PC-3 (cell line): ENCODE data around the gene FBXO17. TPM values are rescaled to one million over a fixed set of nuclear protein-coding genes. Genes with fewer than 3 reads are reported as not detected.

Experiments
- ATAC-seq: fragments of 200-7000 bp; cut with Tn5 transposase; 2 replicates; pipeline ENCODE4 v1.9.1; 2020; ENCODE audit warnings: mild to moderate bottlenecking, moderate library complexity
- BruUV-seq: library from RNA; stranded (reverse); fragments of 400-500 nt; replicated peaks from 2 replicates; lab custom pipeline; 2021; lab: Mats Ljungman, UMichigan
- CTCF ChIA-PET: fragments of 300-600 bp; sonication (Branson Sonifier 250); formaldehyde crosslinking; loops from one replicate; lab custom pipeline; 2022; ENCODE audit warnings: antibody characterized with exemption; lab: Charles Lee
- POLR2A ChIA-PET: fragments of 300-600 bp; sonication (Branson Sonifier 250); formaldehyde crosslinking; loops from one replicate; lab custom pipeline; 2022; ENCODE audit warnings: antibody characterized with exemption; ENCODE audit not compliant: unreplicated experiment; lab: Charles Lee
- DNase-seq: peaks from one replicate; pipeline ENCODE4 v3.0.0-alpha.2; 2015
- H2AFZ ChIP-seq: fragments of 300-600 bp; sonication (generic); 2 replicates; pipeline ENCODE4 v1.6.0; 2016; ENCODE audit warnings: antibody characterized with exemption, low read length
- H3F3A ChIP-seq: fragments of 300-600 bp; sonication (generic); one replicate; pipeline ENCODE4 v1.6.0; 2017; ENCODE audit warnings: antibody characterized with exemption, low read length, control low read depth, mild to moderate bottlenecking; ENCODE audit not compliant: unreplicated experiment
- H3K27ac ChIP-seq: fragments of 300-600 bp; sonication (generic); 2 replicates; pipeline ENCODE4 v1.5.1; 2016; ENCODE audit warnings: mild to moderate bottlenecking, low read length
- H3K27me3 ChIP-seq: fragments of 300-600 bp; sonication (generic); 2 replicates; pipeline ENCODE4 v1.6.1; 2016; ENCODE audit warnings: low read length, mixed read lengths
- H3K36me3 ChIP-seq: fragments of 300-600 bp; sonication (generic); 2 replicates; pipeline ENCODE4 v1.6.1; 2016; ENCODE audit warnings: low read depth, mixed run types, low read length, mixed read lengths
- H3K4me1 ChIP-seq: fragments of 300-600 bp; sonication (generic); 2 replicates; pipeline ENCODE4 v1.5.1; 2016; ENCODE audit warnings: low read length; ENCODE audit not compliant: insufficient read depth
- H3K4me2 ChIP-seq: fragments of 300-600 bp; sonication (generic); 2 replicates; pipeline ENCODE4 v1.6.0; 2016; ENCODE audit warnings: low read length
- H3K4me3 ChIP-seq: fragments of 300-600 bp; sonication (generic); 2 replicates; pipeline ENCODE4 v1.5.1; 2016; ENCODE audit warnings: mild to moderate bottlenecking, low read length, mixed read lengths
- H3K79me2 ChIP-seq: fragments of 300-600 bp; sonication (generic); 2 replicates; pipeline ENCODE4 v1.6.1; 2017; ENCODE audit warnings: low read length, mixed read lengths
- H3K9ac ChIP-seq: fragments of 300-600 bp; sonication (generic); 2 replicates; pipeline ENCODE4 v1.6.0; 2016; ENCODE audit warnings: mild to moderate bottlenecking, low read length
- H3K9me2 ChIP-seq: fragments of 300-600 bp; sonication (generic); replicated peaks from 2 replicates; pipeline ENCODE4 v1.6.1; 2016; ENCODE audit warnings: mixed run types, low read length, mixed read lengths
- H3K9me3 ChIP-seq: fragments of 300-600 bp; sonication (generic); 2 replicates; pipeline ENCODE4 v1.6.1; 2016; ENCODE audit warnings: low read length, mixed read lengths
- H4K20me1 ChIP-seq: fragments of 300-600 bp; sonication (generic); 2 replicates; pipeline ENCODE4 v1.6.1; 2016; ENCODE audit warnings: low read length, mixed read lengths
- EZH2 ChIP-seq: fragments of 300-600 bp; sonication (generic); IDR thresholded peaks from one replicate; pipeline ENCODE4 v1.6.1; 2017; ENCODE audit warnings: antibody characterized with exemption, mild to moderate bottlenecking, low read length; ENCODE audit not compliant: unreplicated experiment
- EZH2phosphoT487 ChIP-seq: fragments of 300-600 bp; sonication (generic); IDR thresholded peaks from 2 replicates; pipeline ENCODE4 v1.6.1; 2018; ENCODE audit warnings: mild to moderate bottlenecking, antibody characterized with exemption, low read length, borderline replicate concordance
- intact Hi-C: fragments of 100-400 bp; cut with micrococcal nuclease; formaldehyde crosslinking; loops from 2 replicates; pipeline ENCODE4 v1.9.0; 2023
- total RNA-seq: library from RNA; depleted of rRNA; stranded (reverse); fragments of >200 nt; gene quantifications from 2 replicates; pipeline ENCODE4 v1.2.3, GENCODE V29; 2014
- TF ChIP-seq, protein P1 (sequence below): fragments of 300-600 bp; sonication (generic); conservative IDR thresholded peaks from 2 replicates; pipeline ENCODE4 v1.5.1; 2017; ENCODE audit warnings: antibody characterized with exemption, low read depth, mild to moderate bottlenecking, low read length

The FBXO17 gene
- total RNA-seq, 1 experiment from 2014 or later, result not detected

DNA sequence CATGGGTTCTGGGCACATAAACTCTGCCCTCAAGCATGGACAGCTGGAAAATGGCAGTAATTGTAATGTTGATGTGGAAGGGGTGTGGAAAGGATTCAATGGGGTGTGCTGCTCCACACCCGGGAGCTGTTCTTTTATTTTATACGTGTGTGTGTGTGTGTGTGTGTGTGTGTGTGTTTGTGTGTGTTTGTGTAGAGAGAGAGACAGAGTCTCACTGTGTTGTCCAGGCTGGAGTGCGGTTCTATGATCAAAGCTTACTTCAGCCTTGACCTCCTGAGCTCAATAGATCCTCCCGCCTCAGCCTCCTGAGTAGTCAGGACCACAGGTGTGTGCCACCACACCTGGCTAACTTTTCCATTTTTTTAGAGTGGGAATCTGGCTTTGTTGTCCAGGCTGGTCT, 42.0 kb downstream of the FBXO17 start:
- Histone ChIP-seq H3K4me1 (no peaks in the 10 kb centered on the region; the same call in 1 of the 2 replicates), H3K27me3 (no peaks in the 10 kb centered on the region), H3F3A (no peaks in the 10 kb centered on the region), H3K36me3 (peaks cover 15% of the 10 kb centered on the region), H3K9ac (no peak overlapping the region), H3K79me2 (peaks cover 39% of the 10 kb centered on the region), H3K27ac (no peak overlapping the region), H4K20me1 (no peaks in the 10 kb centered on the region), H3K4me3 (no peak overlapping the region), H3K9me3 (no peaks in the 10 kb centered on the region), H3K9me2 (no peaks in the 10 kb centered on the region), H2AFZ (no peak overlapping the region), H3K4me2 (no peak overlapping the region)
- intact Hi-C loops, result loop anchor here (10.0 kb wide), 1 partner anchor 389 kb away; no protein-coding TSS in a partner anchor
- BruUV-seq, result no TSS peak
- POLR2A ChIA-PET, result interaction anchor here (0.6 kb wide), 1 partner anchor 72 kb away, joined by 22 read pairs; no protein-coding TSS in a partner anchor
- ATAC-seq (no peak), DNase-seq (no peak)
- no peak for TF ChIP-seq EZH2
- TF ChIP-seq EZH2phosphoT487, result no peak
- TF ChIP-seq, protein P1, sequence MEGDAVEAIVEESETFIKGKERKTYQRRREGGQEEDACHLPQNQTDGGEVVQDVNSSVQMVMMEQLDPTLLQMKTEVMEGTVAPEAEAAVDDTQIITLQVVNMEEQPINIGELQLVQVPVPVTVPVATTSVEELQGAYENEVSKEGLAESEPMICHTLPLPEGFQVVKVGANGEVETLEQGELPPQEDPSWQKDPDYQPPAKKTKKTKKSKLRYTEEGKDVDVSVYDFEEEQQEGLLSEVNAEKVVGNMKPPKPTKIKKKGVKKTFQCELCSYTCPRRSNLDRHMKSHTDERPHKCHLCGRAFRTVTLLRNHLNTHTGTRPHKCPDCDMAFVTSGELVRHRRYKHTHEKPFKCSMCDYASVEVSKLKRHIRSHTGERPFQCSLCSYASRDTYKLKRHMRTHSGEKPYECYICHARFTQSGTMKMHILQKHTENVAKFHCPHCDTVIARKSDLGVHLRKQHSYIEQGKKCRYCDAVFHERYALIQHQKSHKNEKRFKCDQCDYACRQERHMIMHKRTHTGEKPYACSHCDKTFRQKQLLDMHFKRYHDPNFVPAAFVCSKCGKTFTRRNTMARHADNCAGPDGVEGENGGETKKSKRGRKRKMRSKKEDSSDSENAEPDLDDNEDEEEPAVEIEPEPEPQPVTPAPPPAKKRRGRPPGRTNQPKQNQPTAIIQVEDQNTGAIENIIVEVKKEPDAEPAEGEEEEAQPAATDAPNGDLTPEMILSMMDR, result no peak
- CTCF ChIA-PET, result no interaction called here

GRCh38 chr19:38932425-38933179, 42.9 kb downstream of the FBXO17 start:
- Histone ChIP-seq H3K9ac (no peak overlapping the region), H3K9me2 (no peaks in the 10 kb centered on the region), H2AFZ (no peak overlapping the region), H4K20me1 (no peaks in the 10 kb centered on the region), H3K9me3 (no peaks in the 10 kb centered on the region), H3K27me3 (no peaks in the 10 kb centered on the region), H3K4me2 (peak overlapping the region; percentile 98; the same call in 1 of the 2 replicates), H3K27ac (no peak overlapping the region), H3K36me3 (peaks cover 15% of the 10 kb centered on the region), H3K79me2 (peaks cover 44% of the 10 kb centered on the region), H3F3A (no peaks in the 10 kb centered on the region), H3K4me1 (no peaks in the 10 kb centered on the region; the same call in 1 of the 2 replicates), H3K4me3 (peak overlapping the region; percentile 78; the same call in 1 of the 2 replicates)
- ChIA-PET CTCF (no interaction called here), POLR2A (interaction anchor here (0.6 kb wide), 1 partner anchor 71 kb away, joined by 22 read pairs; no protein-coding TSS in a partner anchor)
- TF ChIP-seq EZH2phosphoT487, result no peak
- TF ChIP-seq, protein P1, result peak; percentile 42; the same call in 1 of the 2 replicates
- BruUV-seq, result no TSS peak
- DNase-seq, result peak; percentile 6
- no peak for ATAC-seq
- intact Hi-C loops, result loop anchor here (10.0 kb wide), 1 partner anchor 388 kb away; no protein-coding TSS in a partner anchor

- CTCF ChIA-PET, result no interaction called here
- H3K4me1 ChIP-seq, result no peaks in the 10 kb centered on the region; the same call in 1 of the 2 replicates
- no peaks in the 10 kb centered on the region for H4K20me1 ChIP-seq
- no peaks in the 10 kb centered on the region for H3K9me3 ChIP-seq
- no peaks in the 10 kb centered on the region for H3K27me3 ChIP-seq
- H3K9ac ChIP-seq, result peak overlapping the region; percentile 93
- H2AFZ ChIP-seq, result no peak overlapping the region
- H3K36me3 ChIP-seq, result peaks cover 15% of the 10 kb centered on the region
- no peak overlapping the region for H3K27ac ChIP-seq
- H3K79me2 ChIP-seq, result peaks cover 44% of the 10 kb centered on the region
- H3K9me2 ChIP-seq, result no peaks in the 10 kb centered on the region
- ATAC-seq (no peak), DNase-seq (no peak)
- TF ChIP-seq EZH2phosphoT487, result no peak
- TF ChIP-seq EZH2, result no peak
- TF ChIP-seq, protein P1, result no peak
- H3K4me2 ChIP-seq, result peak overlapping the region; percentile 98
- intact Hi-C loops, result loop anchor here (10.0 kb wide), 1 partner anchor 387 kb away; no protein-coding TSS in a partner anchor
- no peaks in the 10 kb centered on the region for H3F3A ChIP-seq
- POLR2A ChIA-PET, result no interaction called here
- H3K4me3 ChIP-seq, result peak overlapping the region; percentile 78
- BruUV-seq, result no TSS peak
Measured at GRCh38 chr19:38931521-38931793, 44.1 kb downstream of the FBXO17 start.
